Measurements from ENCODE around the gene UBE2U.

Gene UBE2U, protein sequence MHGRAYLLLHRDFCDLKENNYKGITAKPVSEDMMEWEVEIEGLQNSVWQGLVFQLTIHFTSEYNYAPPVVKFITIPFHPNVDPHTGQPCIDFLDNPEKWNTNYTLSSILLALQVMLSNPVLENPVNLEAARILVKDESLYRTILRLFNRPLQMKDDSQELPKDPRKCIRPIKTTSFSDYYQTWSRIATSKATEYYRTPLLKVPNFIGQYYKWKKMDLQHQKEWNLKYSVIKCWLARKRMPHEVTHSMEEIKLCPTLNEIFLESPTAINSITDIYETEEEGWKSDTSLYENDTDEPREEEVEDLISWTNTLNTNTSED

DNA sequence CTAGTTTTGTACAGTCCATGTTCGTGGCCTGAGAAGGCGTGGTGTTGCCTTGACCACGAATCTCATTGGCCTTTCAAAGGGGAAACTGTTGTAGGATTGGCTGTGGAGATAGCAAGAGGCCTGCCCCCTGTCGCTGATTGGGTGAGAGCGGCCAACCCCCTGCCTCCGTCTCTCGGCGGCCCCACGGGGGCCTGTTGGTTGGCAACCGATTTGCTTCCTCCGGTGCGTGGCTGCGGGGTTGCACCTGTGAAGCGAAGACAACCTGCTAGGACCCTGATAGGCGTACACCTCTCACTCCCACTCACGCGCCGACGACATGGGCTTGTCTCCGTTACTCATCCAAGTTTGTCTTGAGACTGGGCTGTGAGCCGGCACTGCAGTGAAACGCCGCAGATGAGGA is at the start of gene UBE2U:
TSS of gene UBE2U (plus strand) at position 204 of the 400 bp plus-strand sequence. CDS start 428 bp downstream, outside the sequence.
- no peak for DNase-seq

DNA sequence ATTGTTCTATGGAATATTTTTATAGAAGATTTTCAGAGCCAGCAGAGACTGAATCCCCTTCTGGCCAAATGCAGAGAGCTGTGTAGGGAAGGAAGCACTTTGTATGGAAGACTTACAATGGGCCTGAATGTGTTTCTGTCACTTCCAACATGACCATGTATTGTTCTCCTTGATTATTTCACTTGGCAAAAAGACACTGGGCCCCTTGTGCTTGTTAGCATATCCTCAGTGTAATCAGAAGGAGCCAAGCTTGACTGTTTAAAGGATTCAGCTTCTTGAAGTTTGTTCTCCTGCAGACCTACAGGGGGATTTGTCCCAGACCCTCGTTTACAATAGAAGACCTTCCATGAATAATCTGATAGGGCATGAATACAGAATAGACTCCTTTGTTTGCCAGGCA is 48.1 kb upstream of the UBE2U start:
- no peak for DNase-seq

DNA sequence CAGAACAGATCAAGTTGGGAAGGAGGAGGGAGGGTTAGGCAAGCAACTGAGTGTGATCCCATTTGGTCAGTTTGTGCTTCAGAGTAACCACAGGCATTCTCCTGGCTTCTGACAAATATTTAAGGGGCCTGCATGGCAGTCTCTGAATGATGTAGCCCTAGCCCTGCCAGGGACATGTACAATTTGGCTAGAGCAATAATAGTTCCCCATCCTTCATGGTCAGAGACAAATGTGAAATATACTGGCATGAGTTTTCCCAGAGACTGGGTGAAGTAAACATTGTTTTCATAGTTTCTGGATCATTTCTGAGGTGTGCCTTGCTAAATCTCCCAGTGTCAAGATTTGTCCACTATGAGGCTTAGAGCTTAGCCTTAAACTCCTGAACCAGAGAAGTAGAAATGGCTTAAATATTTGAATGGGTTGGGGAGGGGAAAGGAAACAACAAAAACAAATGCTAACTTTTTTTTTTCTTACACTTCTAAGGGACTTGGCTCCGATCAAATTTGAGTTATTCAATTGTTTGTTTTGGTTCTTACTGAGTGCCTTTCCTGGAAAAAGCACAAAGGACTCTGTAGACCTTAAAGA is 42.0 kb upstream of the UBE2U start:
- peak; percentile 49 for DNase-seq

DNA sequence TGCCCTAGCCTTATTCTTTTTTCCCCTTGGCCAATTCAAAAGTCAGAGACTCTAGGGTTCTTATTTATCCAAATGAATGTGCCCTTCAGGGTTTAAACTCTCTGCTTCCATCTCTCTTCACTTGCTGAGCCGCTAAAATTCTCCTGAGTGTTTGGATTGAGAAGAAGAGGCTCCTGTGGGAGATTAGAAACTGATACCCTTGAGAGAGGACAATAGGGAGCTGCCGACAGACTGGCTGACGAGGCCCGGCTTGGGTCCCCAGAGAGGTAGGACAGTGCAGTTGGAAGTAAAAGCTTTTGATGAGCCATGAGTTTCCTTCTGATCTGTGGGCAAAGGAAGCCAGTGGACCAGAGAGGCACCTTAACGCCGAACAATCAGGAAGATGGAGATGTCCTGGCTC is 41.3 kb upstream of the UBE2U start:
- DNase-seq = no peak

DNA sequence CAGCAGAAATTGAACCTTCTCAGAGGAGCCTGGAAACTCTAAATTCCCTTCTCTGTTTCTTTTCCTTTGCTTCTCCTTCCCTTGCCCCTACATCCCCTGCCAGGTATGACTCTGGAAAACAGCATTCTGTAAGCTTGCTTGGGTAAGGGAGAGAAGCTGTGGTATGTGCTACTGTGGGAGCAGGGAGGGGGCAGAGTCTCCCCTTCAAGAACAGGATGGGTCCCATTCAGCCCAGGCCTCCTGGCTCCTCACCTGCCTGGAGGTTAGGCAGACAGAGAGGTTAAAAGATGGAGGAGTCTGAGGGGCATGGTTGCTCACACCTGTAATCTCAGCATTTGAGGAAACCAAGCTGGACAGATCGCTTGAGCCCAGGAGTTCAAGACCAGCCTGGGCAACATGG is 40.6 kb upstream of the UBE2U start:
- no peak for DNase-seq

DNA sequence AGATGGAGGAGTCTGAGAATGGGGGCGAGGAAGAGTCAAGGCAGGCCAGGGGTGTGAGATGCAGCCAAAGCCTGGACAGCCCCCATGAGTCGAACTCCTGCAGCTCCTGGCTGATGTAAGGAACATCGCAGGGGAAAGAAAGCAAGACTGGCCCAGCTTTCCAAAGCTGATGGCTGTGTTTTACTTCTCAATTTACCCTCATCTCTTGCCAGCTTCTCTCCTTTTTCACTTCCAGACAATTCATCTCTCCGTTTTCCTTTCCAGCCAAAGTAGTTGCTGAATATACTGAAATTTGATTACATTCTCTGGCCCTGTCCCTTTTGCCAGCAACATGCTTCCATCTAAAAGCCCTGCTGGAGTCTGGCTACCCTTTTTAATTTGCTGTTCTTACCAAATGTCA is 40.0 kb upstream of the UBE2U start:
- DNase-seq = no peak

DNA sequence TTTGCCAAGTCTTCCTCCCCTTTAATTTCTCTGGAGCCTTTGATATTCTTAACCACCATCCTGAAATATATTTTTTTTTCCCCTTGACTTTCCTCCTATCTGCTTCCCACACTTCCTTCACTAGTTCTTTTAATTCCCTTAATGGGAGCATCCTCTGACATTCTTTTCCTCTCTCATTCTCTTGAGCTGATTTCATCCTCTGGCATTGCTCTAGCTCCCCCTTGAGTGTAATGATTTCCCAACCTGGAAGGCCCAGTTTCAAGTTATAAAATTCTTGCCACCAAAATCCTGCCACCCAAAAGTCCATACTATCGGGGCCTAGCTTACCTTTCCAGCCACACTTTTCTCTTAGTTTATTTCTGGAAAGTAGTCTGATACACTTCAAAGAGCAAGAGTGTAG is 39.5 kb upstream of the UBE2U start:
- DNase-seq = peak; percentile 53

DNA sequence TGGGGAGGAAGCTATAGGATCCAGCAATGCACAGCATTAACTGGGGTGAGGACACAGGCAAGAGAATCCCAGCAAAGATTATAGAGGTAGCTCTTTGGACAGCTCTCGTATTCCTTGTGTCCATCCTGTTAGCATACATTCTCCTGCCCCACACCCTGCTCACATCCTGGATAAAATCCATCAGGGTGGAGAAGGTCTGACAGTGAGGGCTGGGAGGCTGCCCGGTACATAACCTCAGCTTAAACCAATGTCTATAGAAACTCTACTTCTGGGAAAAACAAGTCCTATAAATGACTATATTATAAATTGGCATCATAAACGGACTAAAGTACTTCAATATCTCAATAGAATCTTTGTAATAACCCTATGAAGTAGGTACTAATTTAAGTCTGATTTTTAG is 36.8 kb upstream of the UBE2U start:
- DNase-seq = no peak

DNA sequence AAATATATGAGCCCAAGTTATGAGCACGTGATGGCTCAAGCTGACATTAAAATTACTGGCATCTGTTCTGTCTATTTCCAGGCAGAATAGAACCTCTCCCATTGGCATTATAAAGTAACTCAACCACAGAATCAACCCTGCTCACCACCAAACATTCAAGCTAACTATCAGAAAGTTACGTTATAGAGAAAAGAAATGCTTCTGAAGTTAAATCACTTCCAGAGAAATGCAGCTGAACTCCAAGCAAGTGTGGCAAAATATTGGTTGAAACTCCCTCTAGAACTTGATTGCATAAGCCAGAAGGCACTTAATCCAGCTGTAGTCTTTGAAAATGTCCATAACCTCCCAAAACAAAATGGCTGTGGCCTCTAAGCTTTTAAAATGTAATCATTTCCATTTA is 36.2 kb upstream of the UBE2U start:
- no peak for DNase-seq

DNA sequence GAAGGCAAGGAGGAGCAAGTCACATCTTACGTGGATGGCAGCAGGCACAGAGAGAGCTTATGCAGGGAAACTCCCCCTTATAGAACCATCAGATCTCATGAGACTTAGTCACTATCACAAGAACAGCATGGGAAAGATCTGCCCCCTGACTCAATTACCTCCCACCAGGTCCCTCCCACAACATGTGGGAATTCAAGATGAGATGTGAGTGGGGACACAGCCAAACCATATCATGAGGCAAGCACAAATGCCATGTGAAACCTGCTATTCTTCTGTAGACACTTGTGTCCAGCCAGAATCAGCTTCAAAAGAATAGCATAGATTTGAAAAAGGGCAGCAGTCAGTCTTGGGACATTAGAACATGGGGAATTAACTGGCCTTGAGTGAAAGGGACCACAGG is 32.2 kb upstream of the UBE2U start:
- no peak for DNase-seq

DNA sequence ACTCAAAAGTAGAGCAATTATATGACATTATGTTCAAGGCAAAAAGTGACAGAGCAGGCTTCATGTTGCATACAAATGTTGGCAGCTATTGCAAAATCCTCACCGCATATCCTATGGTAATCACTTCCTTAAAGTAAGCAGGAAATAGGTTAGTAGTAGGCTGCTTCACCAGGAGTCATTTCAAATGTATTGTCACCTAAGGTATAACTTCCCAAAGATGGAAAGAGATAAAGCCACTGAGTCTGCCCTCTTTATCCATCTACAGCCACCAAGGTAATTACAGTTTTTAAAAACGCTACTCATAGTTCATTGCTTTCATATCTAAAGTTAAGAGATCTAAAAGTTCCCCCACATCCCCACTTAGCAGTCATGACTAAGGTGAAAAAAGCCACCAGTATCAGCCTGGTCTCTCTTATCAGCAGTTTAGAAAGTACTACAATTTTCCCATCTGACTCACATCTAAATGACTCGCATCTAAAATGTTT is 31.6 kb upstream of the UBE2U start:
- peak; percentile 60 for DNase-seq

DNA sequence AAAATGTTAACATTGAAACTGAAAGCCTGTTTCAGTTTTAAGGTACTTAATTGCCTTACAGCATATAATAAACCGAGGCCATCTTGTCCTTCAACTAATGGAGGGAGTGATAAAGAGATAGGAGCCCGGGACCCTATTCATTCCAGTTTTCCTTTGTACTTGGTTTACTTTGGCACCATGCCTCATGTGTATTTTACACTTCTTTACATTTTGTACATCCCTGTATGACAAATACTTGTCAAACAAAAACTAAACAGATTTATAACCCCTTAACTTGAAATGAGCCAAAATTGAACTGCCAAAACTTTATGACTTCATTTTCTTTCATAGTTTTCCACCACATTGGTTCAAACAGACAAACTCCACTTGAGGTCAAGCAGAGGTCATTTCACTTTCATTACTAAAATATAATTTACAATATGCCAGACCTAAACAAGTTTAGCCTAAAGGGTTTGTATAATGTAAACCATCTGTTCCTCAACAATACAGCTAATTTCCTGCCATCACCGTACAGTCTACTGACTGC is 30.9 kb upstream of the UBE2U start:
- peak; percentile 39 for DNase-seq

DNA sequence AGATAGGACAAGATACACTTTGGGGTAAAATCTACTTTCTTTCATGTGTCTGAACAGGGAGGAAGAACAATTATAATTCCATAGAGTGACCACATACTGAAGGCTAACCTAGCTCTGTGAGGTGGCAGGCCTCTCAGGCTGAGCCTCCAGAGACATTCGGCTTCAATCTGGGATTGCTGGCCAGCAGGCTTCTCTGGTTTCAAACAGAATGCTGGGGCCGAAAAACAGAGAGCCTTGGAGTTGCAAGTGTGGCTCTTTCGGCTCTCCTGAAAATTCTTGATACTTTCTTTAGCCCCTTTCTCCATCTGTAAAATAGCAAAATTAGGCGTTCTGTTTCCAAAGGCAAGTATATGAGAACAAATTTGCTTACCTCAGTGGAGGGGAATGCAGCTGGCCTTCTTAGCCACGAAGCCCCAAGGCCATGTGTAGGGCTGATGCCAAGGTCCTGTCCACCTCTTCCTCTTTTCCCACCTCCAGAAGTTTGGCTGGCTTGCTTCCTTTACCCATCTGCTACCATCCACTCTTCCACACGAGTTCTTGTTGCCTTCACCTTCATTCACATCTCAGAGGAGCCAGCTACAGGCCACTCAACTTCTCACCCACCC is 30.0 kb upstream of the UBE2U start:
- no peak for DNase-seq

DNA sequence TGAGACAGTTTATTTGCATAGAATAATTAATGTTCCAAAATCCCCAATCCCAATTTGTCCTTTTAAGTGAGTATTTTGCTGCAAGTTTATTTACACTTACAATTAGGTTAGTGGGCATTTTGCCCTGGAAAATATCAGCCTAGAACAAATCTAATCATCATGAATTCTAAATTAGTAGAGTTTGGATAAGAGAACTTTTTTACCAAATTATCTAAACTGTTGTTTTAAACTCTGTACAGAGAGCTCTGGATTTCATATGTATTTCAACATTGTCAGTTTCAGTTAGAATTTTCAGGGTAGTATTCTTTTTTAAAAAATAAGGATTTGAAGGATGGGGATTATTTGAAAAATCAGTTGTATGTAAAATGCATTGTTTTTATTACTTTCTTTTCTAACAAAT is 27.8 kb upstream of the UBE2U start:
- no peak for DNase-seq

DNA sequence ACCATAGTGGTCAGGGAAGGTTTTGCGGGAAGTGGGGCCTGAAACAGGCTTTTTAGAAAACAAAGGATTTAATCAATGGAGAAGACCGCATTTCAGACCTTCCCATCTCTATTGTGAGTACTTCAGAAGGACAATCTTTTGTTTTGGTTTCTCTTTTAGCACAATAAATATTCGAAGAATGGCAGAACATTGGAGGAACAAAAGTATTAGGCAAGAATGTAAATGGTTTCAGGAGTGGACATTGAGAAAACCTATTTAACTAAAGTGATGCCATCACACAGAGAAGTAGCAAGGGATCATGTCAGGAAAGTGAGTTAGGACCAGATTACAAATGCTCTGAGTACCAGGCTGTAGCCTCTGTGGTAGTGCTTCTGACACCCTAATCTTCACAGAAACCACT is 26.8 kb upstream of the UBE2U start:
- DNase-seq = no peak

DNA sequence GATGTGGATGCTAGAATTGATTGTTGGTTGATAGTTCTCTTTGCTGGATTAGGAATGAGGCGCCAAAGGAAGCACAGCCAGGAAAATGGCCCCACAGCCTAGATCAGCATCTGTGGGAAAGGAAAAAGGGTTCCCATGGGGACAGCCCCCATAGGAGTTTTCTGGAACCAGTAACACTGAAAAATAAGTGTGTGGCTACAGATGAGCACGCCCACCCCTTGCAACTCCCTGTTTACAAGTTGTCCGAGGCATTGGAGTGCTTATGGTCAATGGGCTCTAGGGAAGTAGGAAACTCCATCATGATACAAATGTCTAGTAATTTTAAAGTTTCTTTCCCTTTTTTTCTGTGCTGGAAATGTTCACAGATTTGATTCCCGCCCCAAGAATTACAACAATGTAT is 23.8 kb upstream of the UBE2U start:
- no peak for DNase-seq

DNA sequence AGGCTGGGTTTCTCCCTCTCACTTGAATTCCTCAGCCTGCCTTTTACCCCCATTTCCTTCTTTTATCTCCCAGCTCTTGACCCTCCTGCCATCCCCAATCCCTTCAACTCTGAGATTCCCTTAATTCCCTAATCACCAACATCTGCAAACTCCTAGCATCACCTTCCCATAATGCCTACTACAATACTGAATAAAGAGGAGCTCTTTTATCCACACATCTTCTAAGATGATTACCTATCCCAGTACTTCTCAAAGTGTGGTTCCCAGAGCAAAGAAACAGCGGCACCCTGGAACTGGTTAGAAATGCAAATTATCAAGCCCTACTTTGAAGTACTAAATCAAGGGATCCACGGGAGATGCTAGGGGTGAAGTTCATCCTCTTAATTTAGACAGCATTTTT is 21.2 kb upstream of the UBE2U start:
- DNase-seq = no peak

DNA sequence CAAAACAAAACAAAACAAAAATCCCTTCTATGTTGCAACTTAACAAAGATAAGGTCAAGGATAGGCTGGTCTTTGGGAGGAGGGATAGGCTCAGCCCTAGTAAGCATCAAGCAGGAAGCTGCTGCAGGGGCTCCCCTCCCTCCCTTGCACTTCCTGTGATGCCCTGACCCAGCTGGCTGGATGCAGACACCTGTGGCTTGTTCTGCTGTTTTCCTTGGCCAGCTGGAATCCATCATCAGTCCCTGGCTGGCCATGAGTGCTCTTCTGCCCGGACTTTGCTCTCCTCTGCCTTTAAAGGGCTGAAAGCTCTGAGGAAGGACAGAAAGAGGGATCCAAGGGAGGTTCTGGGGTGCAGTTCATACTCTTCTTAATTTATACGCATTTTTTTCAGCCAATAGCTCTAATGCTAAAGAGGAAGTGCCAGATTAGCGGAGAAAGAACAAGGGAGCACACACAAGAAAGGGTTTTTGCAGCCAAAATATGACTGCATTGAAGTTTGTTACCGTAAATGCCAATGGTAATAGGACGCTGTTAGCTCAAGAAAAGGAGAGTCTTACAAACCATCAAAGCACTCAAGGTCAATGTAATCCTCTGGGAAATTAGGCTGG is 19.9 kb upstream of the UBE2U start:
- peak; percentile 80 for DNase-seq

DNA sequence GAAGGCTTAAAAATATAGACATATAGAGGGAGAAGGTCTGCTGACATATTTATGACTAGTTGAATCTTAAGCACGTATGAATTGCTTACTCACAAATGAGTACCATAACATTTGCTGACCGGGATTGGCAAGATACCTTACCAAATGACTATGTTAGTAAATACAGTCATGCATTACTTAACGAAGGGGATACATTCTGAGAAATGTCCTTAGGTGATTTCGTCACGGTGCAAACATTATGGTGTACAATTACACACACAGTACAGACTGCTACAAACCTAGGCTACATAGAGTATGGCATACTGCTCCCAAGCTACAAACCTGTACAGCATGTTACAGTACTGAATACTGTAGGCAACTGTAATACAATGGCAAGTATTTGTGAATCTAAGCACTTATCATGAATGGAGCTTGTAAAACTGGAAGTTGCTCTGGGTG is 19.4 kb upstream of the UBE2U start:
- peak; percentile 94 for DNase-seq

DNA sequence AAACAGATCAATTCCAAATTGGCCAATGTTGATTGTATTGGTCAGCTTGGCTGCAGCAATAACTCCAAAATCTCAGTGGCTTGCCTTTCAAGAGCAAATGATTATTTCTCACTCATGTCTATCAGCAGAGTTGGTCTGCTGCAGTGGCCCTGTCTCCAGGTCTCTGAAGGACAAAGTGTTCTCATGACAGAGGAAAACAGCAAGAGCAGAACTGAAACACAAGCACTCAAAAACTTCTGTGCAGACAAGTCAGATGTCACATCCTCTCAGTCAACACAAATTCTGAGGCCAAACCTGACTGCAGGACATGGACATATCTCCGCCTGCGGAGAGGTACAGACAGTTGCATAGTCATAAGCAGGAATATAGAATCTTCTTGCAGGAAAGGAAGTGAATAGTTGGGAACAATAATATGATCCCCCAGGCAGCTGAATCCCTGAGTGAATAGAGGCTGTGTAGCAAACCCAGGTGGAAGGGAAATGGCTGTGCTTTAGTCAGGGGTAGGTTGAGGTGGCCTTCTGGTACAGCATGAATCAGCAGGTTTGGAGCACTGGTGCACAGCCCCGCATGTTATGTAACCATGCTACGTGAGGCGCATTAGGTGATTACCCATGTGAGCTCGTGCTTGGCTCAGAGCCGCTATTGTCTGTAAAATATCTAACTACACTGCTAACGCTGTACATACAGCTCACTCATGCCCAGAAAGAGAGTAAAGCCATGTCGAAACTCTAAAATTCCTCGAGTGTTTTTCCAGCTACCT is 17.1 kb upstream of the UBE2U start:
- no peak for DNase-seq

DNA sequence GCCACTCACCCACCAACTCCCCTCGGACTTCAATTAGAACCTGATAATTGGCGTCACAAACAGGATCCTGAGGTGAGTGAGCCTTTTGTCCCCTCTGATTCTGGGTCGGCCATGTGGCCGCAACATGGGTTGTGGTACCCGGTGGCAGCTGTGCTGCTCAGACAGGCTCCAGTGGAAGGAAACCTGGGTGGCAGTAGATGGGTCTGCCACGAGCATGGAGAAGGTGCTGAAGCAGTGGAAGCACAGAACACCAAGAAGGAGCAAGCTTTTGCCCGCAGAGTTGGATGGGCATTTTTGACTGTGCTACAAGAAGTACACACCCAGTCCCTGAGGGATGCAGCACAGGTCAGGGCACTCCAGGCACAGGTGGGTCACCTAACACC is 16.5 kb upstream of the UBE2U start:
- no peak for DNase-seq

DNA sequence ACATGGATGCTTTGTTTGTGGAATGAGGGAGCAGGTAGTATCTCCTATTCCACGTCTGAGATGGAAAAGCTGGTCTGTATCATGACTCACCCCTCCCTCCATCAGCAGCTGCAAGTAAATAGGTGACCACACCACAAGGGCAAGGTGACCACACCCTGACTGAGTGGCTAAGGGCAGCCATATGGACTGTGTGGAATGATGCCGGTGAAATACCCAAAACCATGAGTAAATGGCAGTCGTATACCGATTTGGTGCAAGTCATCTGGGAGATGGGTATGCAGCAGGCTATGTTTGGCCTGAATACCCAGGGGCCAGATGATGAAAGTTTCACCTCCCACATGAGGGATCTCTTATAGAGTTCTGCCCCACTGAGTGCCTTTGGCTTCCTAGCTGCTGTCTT is 15.8 kb upstream of the UBE2U start:
- no peak for DNase-seq

DNA sequence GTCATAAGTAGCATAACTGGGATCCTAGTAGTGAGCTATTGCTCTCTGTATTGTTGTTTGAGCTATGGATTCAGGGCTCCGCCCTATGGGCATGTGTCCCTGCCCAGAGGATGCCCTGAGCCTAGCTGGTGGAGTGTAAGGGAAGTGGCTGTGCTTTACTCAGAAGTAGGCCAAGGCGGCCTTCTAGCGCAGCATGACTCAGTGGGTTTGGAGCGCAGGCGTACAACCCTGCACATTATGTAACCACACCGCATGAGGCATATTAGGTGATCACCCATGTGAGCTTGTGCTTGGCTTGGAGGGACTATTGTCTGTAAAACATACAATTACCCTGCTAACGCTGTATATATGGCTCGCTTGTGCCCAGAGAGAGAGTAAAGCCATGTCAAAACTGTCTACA is 11.1 kb upstream of the UBE2U start:
- DNase-seq = no peak

All from HCEC 1CT (cell line).